Calu3 (cell line): ENCODE measurements around the gene ZC3H7B. TPM values are rescaled to one million over a fixed set of nuclear protein-coding genes. Genes with fewer than 3 reads are reported as not detected.

Source experiments
- BruUV-seq: library from RNA; stranded (reverse); fragments of 400-500 nt; replicated peaks from 2 replicates; lab custom pipeline; 2021; lab: Mats Ljungman, UMichigan
- CTCF ChIA-PET: fragments of 300-600 bp; sonication (Branson Sonifier 250); formaldehyde crosslinking; loops from one replicate; lab custom pipeline; 2022; ENCODE audit warnings: antibody characterized with exemption; lab: Charles Lee
- DNase-seq: peaks from one replicate; pipeline ENCODE4 v3.0.0; 2022
- H3K27ac Mint-ChIP-seq: one replicate; pipeline ENCODE4 v1.8.0; 2022; ENCODE audit warnings: mixed read lengths; ENCODE audit not compliant: unreplicated experiment
- H3K27me3 Mint-ChIP-seq: one replicate; pipeline ENCODE4 v1.8.0; 2022; ENCODE audit warnings: mixed read lengths; ENCODE audit not compliant: unreplicated experiment
- H3K36me3 Mint-ChIP-seq: one replicate; pipeline ENCODE4 v1.8.0; 2022; ENCODE audit warnings: mild to moderate bottlenecking, moderate library complexity, mixed read lengths; ENCODE audit not compliant: insufficient read depth, unreplicated experiment
- H3K4me1 Mint-ChIP-seq: one replicate; pipeline ENCODE4 v1.8.0; 2022; ENCODE audit warnings: mild to moderate bottlenecking, low read depth, mixed read lengths; ENCODE audit not compliant: unreplicated experiment
- H3K4me3 Mint-ChIP-seq: one replicate; pipeline ENCODE4 v1.8.0; 2022; ENCODE audit warnings: mild to moderate bottlenecking, low read depth, moderate library complexity, mixed read lengths; ENCODE audit not compliant: unreplicated experiment
- H3K9me3 Mint-ChIP-seq: one replicate; pipeline ENCODE4 v1.8.0; 2022; ENCODE audit warnings: low read depth, mixed read lengths; ENCODE audit not compliant: unreplicated experiment
- intact Hi-C: fragments of 100-400 bp; cut with micrococcal nuclease; formaldehyde crosslinking; loops from one replicate; pipeline ENCODE4 v1.10.0; 2022; ENCODE audit not compliant: unreplicated experiment
- total RNA-seq: library from RNA; stranded (reverse); gene quantifications from 2 replicates; pipeline ENCODE4 v1.2.3, GENCODE V29; 2022
- TF ChIP-seq, protein P1 (sequence below): fragments of 200-600 bp; IDR thresholded peaks from one replicate; pipeline ENCODE4 v1.8.0; 2022; ENCODE audit warnings: antibody characterized with exemption; ENCODE audit not compliant: unreplicated experiment

The ZC3H7B gene
- total RNA-seq, 1 experiment from 2014 or later: 53.5 TPM

DNA sequence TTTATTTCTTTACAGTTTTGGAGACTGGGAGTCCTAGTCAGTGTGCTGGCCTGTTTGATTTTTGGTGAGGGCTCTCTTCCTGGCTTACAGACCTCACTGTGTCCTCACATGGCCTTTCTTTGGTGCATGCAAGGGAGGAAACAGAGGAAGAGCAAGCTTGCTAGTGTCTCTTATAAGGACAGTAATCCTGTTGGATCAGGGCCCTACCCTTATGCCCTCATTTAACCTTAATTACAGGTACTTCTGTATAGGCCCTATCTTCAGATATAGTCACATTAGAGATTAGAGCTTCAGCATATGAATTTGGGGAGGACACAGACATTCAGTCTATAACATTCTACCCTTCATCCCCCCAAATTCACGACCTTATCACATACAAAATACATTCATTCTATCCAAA, 14.3 kb downstream of the ZC3H7B start:
- Mint-ChIP-seq H3K9me3 (no peaks in the 10 kb centered on the region), H3K4me3 (no peak overlapping the region), H3K27ac (no peak overlapping the region), H3K27me3 (no peaks in the 10 kb centered on the region), H3K4me1 (peaks cover 12% of the 10 kb centered on the region), H3K36me3 (peaks cover 15% of the 10 kb centered on the region)
- intact Hi-C loops: no loop called here
- TF ChIP-seq, protein P1, sequence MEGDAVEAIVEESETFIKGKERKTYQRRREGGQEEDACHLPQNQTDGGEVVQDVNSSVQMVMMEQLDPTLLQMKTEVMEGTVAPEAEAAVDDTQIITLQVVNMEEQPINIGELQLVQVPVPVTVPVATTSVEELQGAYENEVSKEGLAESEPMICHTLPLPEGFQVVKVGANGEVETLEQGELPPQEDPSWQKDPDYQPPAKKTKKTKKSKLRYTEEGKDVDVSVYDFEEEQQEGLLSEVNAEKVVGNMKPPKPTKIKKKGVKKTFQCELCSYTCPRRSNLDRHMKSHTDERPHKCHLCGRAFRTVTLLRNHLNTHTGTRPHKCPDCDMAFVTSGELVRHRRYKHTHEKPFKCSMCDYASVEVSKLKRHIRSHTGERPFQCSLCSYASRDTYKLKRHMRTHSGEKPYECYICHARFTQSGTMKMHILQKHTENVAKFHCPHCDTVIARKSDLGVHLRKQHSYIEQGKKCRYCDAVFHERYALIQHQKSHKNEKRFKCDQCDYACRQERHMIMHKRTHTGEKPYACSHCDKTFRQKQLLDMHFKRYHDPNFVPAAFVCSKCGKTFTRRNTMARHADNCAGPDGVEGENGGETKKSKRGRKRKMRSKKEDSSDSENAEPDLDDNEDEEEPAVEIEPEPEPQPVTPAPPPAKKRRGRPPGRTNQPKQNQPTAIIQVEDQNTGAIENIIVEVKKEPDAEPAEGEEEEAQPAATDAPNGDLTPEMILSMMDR: no peak
- CTCF ChIA-PET: no interaction called here
- no TSS peak for BruUV-seq
- DNase-seq: no peak

GRCh38 chr22:41320416-41321240, 19.3 kb downstream of the ZC3H7B start:
- Mint-ChIP-seq H3K27ac (no peak overlapping the region), H3K36me3 (peaks cover 29% of the 10 kb centered on the region), H3K27me3 (no peaks in the 10 kb centered on the region)

GRCh38 chr22:41324821-41325528, 23.6 kb downstream of the ZC3H7B start:
- intact Hi-C loops: no loop called here
- BruUV-seq: no TSS peak
- Mint-ChIP-seq H3K4me1 (no peaks in the 10 kb centered on the region), H3K27ac (no peak overlapping the region), H3K27me3 (no peaks in the 10 kb centered on the region), H3K9me3 (no peaks in the 10 kb centered on the region), H3K36me3 (peaks cover 41% of the 10 kb centered on the region), H3K4me3 (no peak overlapping the region)
- no peak for DNase-seq
- CTCF ChIA-PET: no interaction called here
- TF ChIP-seq, protein P1: no peak

More at GRCh38 chr22:41320416-41321240, 19.3 kb downstream of the ZC3H7B start:
- no TSS peak for BruUV-seq
- no peaks in the 10 kb centered on the region for H3K9me3 Mint-ChIP-seq
- TF ChIP-seq, protein P1: no peak
- intact Hi-C loops: no loop called here
- no peaks in the 10 kb centered on the region for H3K4me1 Mint-ChIP-seq
- CTCF ChIA-PET: interaction anchor here (0.6 to 0.7 kb wide), 4 partner anchors 17 to 580 kb away, joined by 3 to 7 read pairs (median 4); no protein-coding TSS in a partner anchor
- no peak for DNase-seq
- H3K4me3 Mint-ChIP-seq: no peak overlapping the region

- peaks cover 39% of the 10 kb centered on the region for H3K36me3 Mint-ChIP-seq
Measured at GRCh38 chr22:41327124-41327523, 25.8 kb downstream of the ZC3H7B start.

More at GRCh38 chr22:41327124-41327523, 25.8 kb downstream of the ZC3H7B start:
- no peak for DNase-seq
- no TSS peak for BruUV-seq
- TF ChIP-seq, protein P1: no peak
- Mint-ChIP-seq H3K27ac (no peak overlapping the region), H3K4me3 (no peak overlapping the region), H3K9me3 (no peaks in the 10 kb centered on the region), H3K27me3 (no peaks in the 10 kb centered on the region), H3K4me1 (no peaks in the 10 kb centered on the region)
- intact Hi-C loops: no loop called here
- CTCF ChIA-PET: interaction anchor here (0.6 kb wide), 1 partner anchor 13 kb away, joined by 4 read pairs; no protein-coding TSS in a partner anchor
